ENCODE measurements around the gene SYT2. TPM values are rescaled to one million over a fixed set of nuclear protein-coding genes. Genes with fewer than 3 reads are reported as not detected.
A peak's percentile ranks its signal among the peaks of the same experiment; 100 is the strongest.

SYT2 gene
- total and polyA plus RNA-seq, 2 of the 13 experiments (the other 11 are each of a cell fraction or from before 2014, with no cell fraction given): not detected

GRCh38 chr1:202692959-202693555, 17.2 kb downstream of the SYT2 start (continued):
- peak; percentile 86; the same call in 1 of the 2 replicates for TF ChIP-seq THRA (CRISPR knock-in tag; IDR thresholded peaks at IDR 0.05; ENCODE audit: borderline replicate concordance)
- TF ChIP-seq SNAI1 (CRISPR knock-in tag; IDR thresholded peaks at IDR 0.05; ENCODE audit: borderline replicate concordance): peak; percentile 80; the same call in 1 of the 2 replicates
- no peak for TF ChIP-seq ZNF253 (CRISPR knock-in tag; IDR thresholded peaks at IDR 0.05; ENCODE audit: borderline replicate concordance)
- TF ChIP-seq MEF2D (CRISPR knock-in tag; IDR thresholded peaks at IDR 0.05): peak; percentile 57; the same call in 1 of the 2 replicates
- TF ChIP-seq CHD2 (IDR thresholded peaks at IDR 0.05; ENCODE audit: low read depth, low read length): no peak
- TF ChIP-seq ZBTB46 (CRISPR knock-in tag; IDR thresholded peaks at IDR 0.05; ENCODE audit: borderline replicate concordance): no peak
- TF ChIP-seq KDM3A (CRISPR knock-in tag; IDR thresholded peaks at IDR 0.05; ENCODE audit: low read depth): no peak
- TF ChIP-seq MAFG (CRISPR knock-in tag; IDR thresholded peaks at IDR 0.05): no peak
- no peak for TF ChIP-seq EED (CRISPR knock-in tag; IDR thresholded peaks at IDR 0.05)
- no peak for TF ChIP-seq NFE2 (CRISPR knock-in tag; IDR thresholded peaks at IDR 0.05)
- no peak; the same call in 1 of the 2 replicates for TF ChIP-seq ZNF790 (CRISPR knock-in tag; IDR thresholded peaks at IDR 0.05; ENCODE audit: borderline replicate concordance)
- TF ChIP-seq ZSCAN9 (CRISPR knock-in tag; IDR thresholded peaks at IDR 0.05; ENCODE audit: borderline replicate concordance): peak; percentile 99
- TF ChIP-seq NBN (conservative IDR thresholded peaks at IDR 0.05): no peak
- no peak for TF ChIP-seq CREB1 (IDR thresholded peaks at IDR 0.05)
- TF ChIP-seq CREB1 (CRISPR knock-in tag; IDR thresholded peaks at IDR 0.05): no peak
- no peak for TF ChIP-seq FOXO4 (CRISPR knock-in tag; conservative IDR thresholded peaks at IDR 0.05)
- TF ChIP-seq ZNF138 (CRISPR knock-in tag; IDR thresholded peaks at IDR 0.05; ENCODE audit: low read depth): peak; percentile 64; the same call in 1 of the 2 replicates
- TF ChIP-seq KDM2A (CRISPR knock-in tag; IDR thresholded peaks at IDR 0.05; ENCODE audit: borderline replicate concordance, low read depth): peak; percentile 63; the same call in 1 of the 2 replicates
- TF ChIP-seq HES4 (CRISPR knock-in tag; IDR thresholded peaks at IDR 0.05; ENCODE audit: borderline replicate concordance): peak; percentile 80
- TF ChIP-seq RCOR2 (CRISPR knock-in tag; IDR thresholded peaks at IDR 0.05): 0 out of 2 replicates have a peak, but pooled peaks have one; percentile 48
- TF ChIP-seq CREBL2 (CRISPR knock-in tag; IDR thresholded peaks at IDR 0.05; ENCODE audit: borderline replicate concordance): no peak
- TF ChIP-seq SP4 (CRISPR knock-in tag; IDR thresholded peaks at IDR 0.05): no peak
- peak; percentile 57; the same call in 1 of the 2 replicates for TF ChIP-seq ZNF7 (CRISPR knock-in tag; IDR thresholded peaks at IDR 0.05)
- 0 out of 2 replicates have a peak, but pooled peaks have one; percentile 31 for TF ChIP-seq ZNF547 (CRISPR knock-in tag; IDR thresholded peaks at IDR 0.05)
- no peak for TF ChIP-seq ZNF234 (CRISPR knock-in tag; conservative IDR thresholded peaks at IDR 0.05)
- TF ChIP-seq ZNF121 (CRISPR knock-in tag; IDR thresholded peaks at IDR 0.05): no peak
- no peak; the same call in 1 of the 2 replicates for TF ChIP-seq ZNF891 (CRISPR knock-in tag; IDR thresholded peaks at IDR 0.05)
- peak; percentile 72 for TF ChIP-seq SAP130 (CRISPR knock-in tag; IDR thresholded peaks at IDR 0.05; ENCODE audit: low read depth)
- TF ChIP-seq ZNF777 (CRISPR knock-in tag; IDR thresholded peaks at IDR 0.05): no peak
